GM12878 (cell line): ENCODE data around the gene NOS1AP.

Experiments
- BHLHE40 ChIP-seq, 2 experiments: fragments of 450-650 bp in 1 of 2; IDR thresholded peaks; 2 replicates each; pipeline ENCODE4 v1.6.1; 2011 to 2017; ENCODE audit warnings: low read depth in 2 of 2, borderline replicate concordance in 1 of 2, improper control_type of control experiment in 1 of 2, low read length in 1 of 2, mild to moderate bottlenecking in 1 of 2
- CBX3 ChIP-seq: fragments of 200-600 bp; sonication (generic); IDR thresholded peaks from 2 replicates; pipeline ENCODE4 v1.6.1; 2016; ENCODE audit warnings: low read depth, borderline replicate concordance
- CTCF ChIP-seq, 3 experiments: IDR thresholded peaks in 2 of 3; conservative IDR thresholded peaks in 1 of 3; 2 replicates each; pipeline ENCODE4 v1.5.1; 2011; ENCODE audit warnings: low read depth in 3 of 3, low read length in 3 of 3, mild to moderate bottlenecking in 3 of 3, control low read depth in 2 of 3, moderate library complexity in 2 of 3, inconsistent platforms in 1 of 3, mixed read lengths in 1 of 3; ENCODE audit not compliant: control insufficient read depth in 2 of 3, insufficient read depth in 1 of 3; ENCODE audit errors: extremely low read depth in 1 of 3
- HCFC1 ChIP-seq: fragments of 150-350 bp; IDR thresholded peaks from 2 replicates; pipeline ENCODE4 v1.6.1; 2014; ENCODE audit warnings: low read length
- HDGF ChIP-seq: fragments of 450-650 bp; IDR thresholded peaks from 2 replicates; pipeline ENCODE4 v1.6.1; 2016; ENCODE audit warnings: antibody characterized with exemption
- MXI1 ChIP-seq: fragments of 150-350 bp; IDR thresholded peaks from 2 replicates; pipeline ENCODE4 v1.6.1; 2011; ENCODE audit warnings: low read depth, mild to moderate bottlenecking, inconsistent platforms, low read length, improper control_type of control experiment
- NBN ChIP-seq: fragments of 450-650 bp; IDR thresholded peaks from 2 replicates; pipeline ENCODE4 v1.6.1; 2016
- POLR2A ChIP-seq: IDR thresholded peaks from 2 replicates; pipeline ENCODE4 v1.6.1; 2011; ENCODE audit warnings: low read depth, mild to moderate bottlenecking, low read length
- POU2F2 ChIP-seq: IDR thresholded peaks from 3 replicates; pipeline ENCODE4 v1.6.1; 2011; ENCODE audit warnings: low read depth, mild to moderate bottlenecking, low read length, borderline replicate concordance
- SRF ChIP-seq, 2 experiments: IDR thresholded peaks; 2 replicates each; pipeline ENCODE4 v1.6.1; 2011; ENCODE audit warnings: low read depth in 2 of 2, low read length in 2 of 2, mild to moderate bottlenecking in 1 of 2, moderate library complexity in 1 of 2
- TCF12 ChIP-seq: IDR thresholded peaks from 2 replicates; pipeline ENCODE4 v1.6.1; 2011; ENCODE audit warnings: low read depth, mild to moderate bottlenecking, low read length

- TF ChIP-seq CTCF (IDR thresholded peaks at IDR 0.05 in 2 of 3, conservative IDR thresholded peaks at IDR 0.05 in 1 of 3; ENCODE audit: control insufficient read depth in 2 of 3, extremely low read depth in 1 of 3, insufficient read depth in 1 of 3, low read depth in 3 of 3, low read length in 3 of 3) (no peak), POLR2A (no peak), HDGF (no peak), HCFC1 (no peak), POU2F2 (no peak), BHLHE40 (IDR thresholded peaks at IDR 0.05; ENCODE audit: borderline replicate concordance in 1 of 2, low read depth in 2 of 2, low read length in 1 of 2) (no peak), NBN (no peak), TCF12 (no peak), CBX3 (no peak), MXI1 (no peak), SRF (IDR thresholded peaks at IDR 0.05; ENCODE audit: low read depth in 2 of 2, low read length in 2 of 2) (no peak)
Observed at GRCh38 chr1:162383091-162383490, 313.6 kb downstream of the NOS1AP start.
